ENCODE results near the gene CCDC177. TPM values are rescaled to one million over a fixed set of nuclear protein-coding genes. Genes with fewer than 3 reads are reported as not detected.

CCDC177 gene
- total RNA-seq = not detected in 2 replicates
- not detected in 2 replicates for polyA plus RNA-seq
- polyA plus RNA-seq (2012) = not detected in 2 replicates
- not detected in 2 replicates for polyA minus RNA-seq (ENCODE audit: low replicate concordance)

GRCh38 chr14:69574263-69574953 lies at the start of gene CCDC177:
Gene CCDC177 (minus strand): TSS chr14:69574871. CDS start chr14:69573622, 1,249 bp downstream.
- Histone ChIP-seq H3K4me3 (replicated peaks in 1 of 4; ENCODE audit: control extremely low read depth in 1 of 4, insufficient read depth in 1 of 4, low read depth in 3 of 4, low read length in 4 of 4) (no peak within 1 kb of the TSS), H3K79me2 (ENCODE audit: control insufficient read depth, insufficient read depth, low read length) (no peaks in the 10 kb centered on the region), H3K9me3 (ENCODE audit: control insufficient read depth, insufficient read depth, low read depth, low read length) (no peaks in the 10 kb centered on the region), H3K27me3 (ENCODE audit: control insufficient read depth, insufficient read depth, low read length) (peaks cover 46% of the 10 kb centered on the region), H3K36me3 (ENCODE audit: control insufficient read depth, insufficient read depth, low read length) (no peaks in the 10 kb centered on the region), H4K20me1 (ENCODE audit: control insufficient read depth, extremely low read depth, insufficient read depth, low read length) (no peaks in the 10 kb centered on the region), H3K27ac (ENCODE audit: insufficient read depth, low read length) (no peak within 1 kb of the TSS), H3K9ac (ENCODE audit: insufficient read depth, low read length) (no peak within 1 kb of the TSS), H3K4me2 (ENCODE audit: extremely low read depth, insufficient read depth, low read length) (peak within 1 kb of the TSS; percentile 29), H2AFZ (ENCODE audit: low read length) (no peak within 1 kb of the TSS), H3K4me1 (ENCODE audit: control insufficient read depth, extremely low read depth, insufficient read depth, low read length) (no peaks in the 10 kb centered on the region)
- peak; percentile 28 to 55 for DNase-seq (ENCODE audit: low read depth in 2 of 2)
- peak; percentile 94 to 98 for TF ChIP-seq CTCF (conservative IDR thresholded peaks at IDR 0.05 in 1 of 2, IDR thresholded peaks at IDR 0.05 in 1 of 2; ENCODE audit: low read depth in 1 of 2, low read length in 2 of 2)
- peak; percentile 65 for TF ChIP-seq EZH2 (IDR thresholded peaks at IDR 0.05; ENCODE audit: low read length, missing control alignments)

GRCh38 chr14:69624136-69624535 lies 49.5 kb upstream of the CCDC177 start:
- H3K27me3 ChIP-seq (ENCODE audit: control insufficient read depth, insufficient read depth, low read length) = no peaks in the 10 kb centered on the region
- TF ChIP-seq CTCF (conservative IDR thresholded peaks at IDR 0.05 in 1 of 2, IDR thresholded peaks at IDR 0.05 in 1 of 2; ENCODE audit: low read depth in 1 of 2, low read length in 2 of 2) (no peak), EZH2 (IDR thresholded peaks at IDR 0.05; ENCODE audit: low read length, missing control alignments) (no peak)
- H3K4me2 ChIP-seq (ENCODE audit: extremely low read depth, insufficient read depth, low read length) = no peak overlapping the region
- DNase-seq (ENCODE audit: low read depth in 2 of 2) = no peak
- H3K9me3 ChIP-seq (ENCODE audit: control insufficient read depth, insufficient read depth, low read depth, low read length) = no peaks in the 10 kb centered on the region
- no peaks in the 10 kb centered on the region for H4K20me1 ChIP-seq (ENCODE audit: control insufficient read depth, extremely low read depth, insufficient read depth, low read length)
- peaks cover 9% of the 10 kb centered on the region for H3K4me1 ChIP-seq (ENCODE audit: control insufficient read depth, extremely low read depth, insufficient read depth, low read length)
- no peak overlapping the region for H3K9ac ChIP-seq (ENCODE audit: insufficient read depth, low read length)
- no peaks in the 10 kb centered on the region for H3K36me3 ChIP-seq (ENCODE audit: control insufficient read depth, insufficient read depth, low read length)
- H3K27ac ChIP-seq (ENCODE audit: insufficient read depth, low read length) = no peak overlapping the region
- H3K79me2 ChIP-seq (ENCODE audit: control insufficient read depth, insufficient read depth, low read length) = peaks cover 37% of the 10 kb centered on the region
- no peak overlapping the region for H3K4me3 ChIP-seq (replicated peaks in 1 of 4; ENCODE audit: control extremely low read depth in 1 of 4, insufficient read depth in 1 of 4, low read depth in 3 of 4, low read length in 4 of 4)
- H2AFZ ChIP-seq (ENCODE audit: low read length) = no peak overlapping the region

- Histone ChIP-seq H3K9me3 (ENCODE audit: control insufficient read depth, insufficient read depth, low read depth, low read length) (no peaks in the 10 kb centered on the region), H3K4me1 (ENCODE audit: control insufficient read depth, extremely low read depth, insufficient read depth, low read length) (peaks cover 12% of the 10 kb centered on the region), H3K36me3 (ENCODE audit: control insufficient read depth, insufficient read depth, low read length) (no peaks in the 10 kb centered on the region), H2AFZ (ENCODE audit: low read length) (no peak overlapping the region), H4K20me1 (ENCODE audit: control insufficient read depth, extremely low read depth, insufficient read depth, low read length) (no peaks in the 10 kb centered on the region), H3K4me2 (ENCODE audit: extremely low read depth, insufficient read depth, low read length) (no peak overlapping the region), H3K4me3 (replicated peaks in 1 of 4; ENCODE audit: control extremely low read depth in 1 of 4, insufficient read depth in 1 of 4, low read depth in 3 of 4, low read length in 4 of 4) (no peak overlapping the region), H3K27me3 (ENCODE audit: control insufficient read depth, insufficient read depth, low read length) (no peaks in the 10 kb centered on the region), H3K9ac (ENCODE audit: insufficient read depth, low read length) (no peak overlapping the region), H3K27ac (ENCODE audit: insufficient read depth, low read length) (no peak overlapping the region), H3K79me2 (ENCODE audit: control insufficient read depth, insufficient read depth, low read length) (peaks cover 55% of the 10 kb centered on the region)
- TF ChIP-seq CTCF (conservative IDR thresholded peaks at IDR 0.05 in 1 of 2, IDR thresholded peaks at IDR 0.05 in 1 of 2; ENCODE audit: low read depth in 1 of 2, low read length in 2 of 2) (no peak), EZH2 (IDR thresholded peaks at IDR 0.05; ENCODE audit: low read length, missing control alignments) (no peak)
- DNase-seq (ENCODE audit: low read depth in 2 of 2) = no peak
Observed at GRCh38 chr14:69620981-69621380, 46.3 kb upstream of the CCDC177 start.

Measured in fibroblast of lung (primary cell).